SK-N-SH (cell line): ENCODE results near the gene THBS2. TPM values are rescaled to one million over a fixed set of nuclear protein-coding genes. Genes with fewer than 3 reads are reported as not detected.

Experiments
- CTCF ChIA-PET: fragments of 300-600, 350-600 bp; formaldehyde crosslinking; extraction: SDS; loops from one replicate; lab custom pipeline; 2021; lab: Yijun Ruan, JAX
- POLR2A ChIA-PET: fragments of 350-600 bp; sonication (Branson Sonifier 250); formaldehyde crosslinking; extraction: SDS; loops from one replicate; lab custom pipeline; 2020; ENCODE audit warnings: antibody characterized with exemption, inconsistent platforms; lab: Yijun Ruan, JAX
- DNase-seq: peaks from one replicate; pipeline ENCODE4 v3.0.0; 2012
- H2AFZ ChIP-seq: fragments of 200-600 bp; sonication (generic); 2 replicates; pipeline ENCODE4 v1.8.1; 2016; ENCODE audit warnings: antibody characterized with exemption, mild to moderate bottlenecking, low read depth
- H3F3A ChIP-seq: fragments of 200-600 bp; sonication (generic); replicated peaks from 2 replicates; pipeline ENCODE3; 2016; ENCODE audit warnings: antibody characterized with exemption, mild to moderate bottlenecking; ENCODE audit not compliant: insufficient read depth
- H3K27ac ChIP-seq, 2 experiments: fragments of 200-500 bp in 1 of 2; fragments of 200-600 bp in 1 of 2; sonication (Bioruptor generic) in 1 of 2; sonication (generic), shearing (Covaris generic) in 1 of 2; 2 replicates each; pipeline versions ENCODE4 v1.5.1 to v1.6.1; 2014 to 2016; ENCODE audit warnings: low read depth in 2 of 2, inconsistent platforms in 1 of 2, low read length in 1 of 2, mild to moderate bottlenecking in 1 of 2, mixed read lengths in 1 of 2
- H3K27me3 ChIP-seq: fragments of 200-600 bp; sonication (generic), shearing (Covaris generic); 2 replicates; pipeline ENCODE4 v1.6.1; 2016; ENCODE audit warnings: mixed run types; ENCODE audit not compliant: insufficient read depth
- H3K36me3 ChIP-seq, 2 experiments: fragments of 200-500 bp in 1 of 2; fragments of 200-600 bp in 1 of 2; sonication (Bioruptor generic) in 1 of 2; sonication (generic) in 1 of 2; replicated peaks in 1 of 2; 2 replicates each; pipeline versions ENCODE3 to v1.5.1; 2014 to 2016; ENCODE audit warnings: low read length in 1 of 2, mild to moderate bottlenecking in 1 of 2; ENCODE audit not compliant: insufficient read depth in 2 of 2, control insufficient read depth in 1 of 2
- H3K4me1 ChIP-seq, 2 experiments: fragments of 200-500 bp in 1 of 2; fragments of 200-600 bp in 1 of 2; sonication (Bioruptor generic) in 1 of 2; sonication (generic), shearing (Covaris generic) in 1 of 2; 2 replicates each; pipeline versions ENCODE4 v1.5.1 to v1.6.1; 2014 to 2016; ENCODE audit warnings: low read depth in 1 of 2, low read length in 1 of 2, mixed run types in 1 of 2; ENCODE audit not compliant: insufficient read depth in 2 of 2, control insufficient read depth in 1 of 2
- H3K4me2 ChIP-seq: fragments of 200-600 bp; sonication (generic), shearing (Covaris generic); 2 replicates; pipeline ENCODE4 v1.6.1; 2017; ENCODE audit warnings: mixed run types
- H3K4me3 ChIP-seq, 2 experiments: fragments of 200-500 bp in 1 of 2; fragments of 200-600 bp in 1 of 2; sonication (Bioruptor generic) in 1 of 2; sonication (generic), shearing (Covaris generic) in 1 of 2; 2 replicates each; pipeline versions ENCODE4 v1.5.1 to v1.8.1; 2014 to 2016; ENCODE audit warnings: low read depth in 2 of 2, inconsistent platforms in 1 of 2, low read length in 1 of 2, mild to moderate bottlenecking in 1 of 2, mixed read lengths in 1 of 2, moderate library complexity in 1 of 2
- H3K79me2 ChIP-seq: fragments of 200-600 bp; sonication (generic); 2 replicates; pipeline ENCODE4 v1.8.1; 2017; ENCODE audit warnings: mild to moderate bottlenecking; ENCODE audit not compliant: insufficient read depth
- H3K9ac ChIP-seq: fragments of 200-600 bp; sonication (generic); 2 replicates; pipeline ENCODE4 v1.6.1; 2017; ENCODE audit warnings: mixed run types
- H3K9me2 ChIP-seq: fragments of 200-600 bp; sonication (generic); 2 replicates; pipeline ENCODE4 v1.6.1; 2017; ENCODE audit warnings: mixed run types
- H3K9me3 ChIP-seq: fragments of 200-600 bp; sonication (generic); 2 replicates; pipeline ENCODE4 v1.6.1; 2017; ENCODE audit warnings: mixed run types, mild to moderate bottlenecking, moderate library complexity
- H4K20me1 ChIP-seq: fragments of 200-600 bp; sonication (generic); 2 replicates; pipeline ENCODE4 v1.6.1; 2017; ENCODE audit warnings: mild to moderate bottlenecking, mixed run types; ENCODE audit not compliant: insufficient read depth
- EP300 ChIP-seq, 2 experiments: IDR thresholded peaks; 2 replicates each; pipeline versions ENCODE4 v1.4.0 to v1.6.1; 2012; ENCODE audit warnings: borderline replicate concordance in 1 of 2, low read depth in 1 of 2, low read length in 1 of 2
- EZH2phosphoT487 ChIP-seq: fragments of 200-600 bp; sonication (generic); IDR thresholded peaks from 2 replicates; pipeline ENCODE4 v1.6.1; 2017; ENCODE audit warnings: low read depth, mixed run types, mild to moderate bottlenecking, antibody characterized with exemption, moderate library complexity, borderline replicate concordance
- FOSL2 ChIP-seq: IDR thresholded peaks from 2 replicates; pipeline ENCODE4 v1.4.0; 2012; ENCODE audit warnings: low read depth, mild to moderate bottlenecking, moderate library complexity, borderline replicate concordance
- FOXJ3 ChIP-seq: sonication (generic); formaldehyde crosslinking; IDR thresholded peaks from 2 replicates; pipeline ENCODE4 v1.5.1; 2020; ENCODE audit warnings: mild to moderate bottlenecking, missing genetic modification reagents
- FOXM1 ChIP-seq: IDR thresholded peaks from 2 replicates; pipeline ENCODE4 v1.4.0; 2012; ENCODE audit warnings: low read depth, mild to moderate bottlenecking
- GABPA ChIP-seq: IDR thresholded peaks from 2 replicates; pipeline ENCODE4 v1.4.0; 2012; ENCODE audit warnings: low read depth, mild to moderate bottlenecking
- GATA2 ChIP-seq: sonication (generic); formaldehyde crosslinking; IDR thresholded peaks from 2 replicates; pipeline ENCODE4 v1.5.0; 2020; ENCODE audit warnings: mild to moderate bottlenecking, missing genetic modification reagents
- JUND ChIP-seq: IDR thresholded peaks from 2 replicates; pipeline ENCODE4 v1.4.0; 2012
- MXI1 ChIP-seq: IDR thresholded peaks from 2 replicates; pipeline ENCODE4 v1.6.1; 2012; ENCODE audit warnings: mild to moderate bottlenecking, low read depth, low read length, improper control_type of control experiment
- NFIC ChIP-seq: IDR thresholded peaks from 2 replicates; pipeline ENCODE4 v1.4.0; 2012; ENCODE audit warnings: borderline replicate concordance
- RAD21 ChIP-seq: IDR thresholded peaks from 2 replicates; pipeline ENCODE4 v1.6.1; 2012; ENCODE audit warnings: mild to moderate bottlenecking, low read length
- SIN3A ChIP-seq: IDR thresholded peaks from 2 replicates; pipeline ENCODE4 v1.6.1; 2012; ENCODE audit warnings: low read depth, mild to moderate bottlenecking, low read length, moderate library complexity, borderline replicate concordance
- TAF1 ChIP-seq: IDR thresholded peaks from 2 replicates; pipeline ENCODE4 v1.6.1; 2012; ENCODE audit warnings: low read depth, mild to moderate bottlenecking, low read length, moderate library complexity, borderline replicate concordance
- TCF12 ChIP-seq: IDR thresholded peaks from 2 replicates; pipeline ENCODE4 v1.4.0; 2012
- WGBS: methylation state at CpG from one replicate; pipeline ENCODE4 v1.1.6; 2017; ENCODE audit warnings: low lambda C conversion rate; 5-methylcytosine and 5-hydroxymethylcytosine counted together
- polyA plus RNA-seq, 3 experiments: library from polyadenylated mRNA; depleted of rRNA; stranded (reverse); fragments of >200 nt; gene quantifications; 2 replicates each; pipeline ENCODE4 v1.2.3, GENCODE V29; 2012
- TF ChIP-seq, protein P1 (sequence below): IDR thresholded peaks from 2 replicates; pipeline ENCODE4 v1.4.0; 2012; ENCODE audit warnings: low read depth
- TF ChIP-seq, protein P2 (sequence below): fragments of 150-350 bp; IDR thresholded peaks from 2 replicates; pipeline ENCODE4 v1.6.1; 2017; ENCODE audit warnings: antibody characterized with exemption, low read length, low read depth, borderline replicate concordance
- TF ChIP-seq, protein P3 (sequence below): IDR thresholded peaks from 2 replicates; pipeline ENCODE4; 2012

Gene THBS2
- polyA plus RNA-seq, 1 of the 3 experiments (the other 2 are of a cell fraction) = 166 TPM

- H3K27me3 ChIP-seq = no peaks in the 10 kb centered on the region
- H2AFZ ChIP-seq = peak overlapping the region; percentile 7; the same call in 1 of the 2 replicates
- peak; percentile 40 for DNase-seq
- no peaks in the 10 kb centered on the region for H3K79me2 ChIP-seq
- ChIA-PET CTCF (no interaction called here), POLR2A (no interaction called here)
- peaks cover 0 to 8% of the 10 kb centered on the region in 2 experiments; a peak in 2 of 4 replicates for H3K4me1 ChIP-seq
- H3K9me3 ChIP-seq = no peaks in the 10 kb centered on the region
- H4K20me1 ChIP-seq = no peaks in the 10 kb centered on the region
- H3K27ac ChIP-seq = peak overlapping the region in 1 of 2 experiments; percentile 86; a peak in 2 of 4 replicates
- no peak overlapping the region for H3K4me3 ChIP-seq
- H3K4me2 ChIP-seq = peak overlapping the region; percentile 42; the same call in 1 of the 2 replicates
- TF ChIP-seq SIN3A (no peak), NFIC (no peak), RAD21 (no peak), MXI1 (no peak), FOSL2 (no peak), TAF1 (no peak), TCF12 (no peak), EP300 (IDR thresholded peaks at IDR 0.05; ENCODE audit: borderline replicate concordance in 1 of 2, low read depth in 1 of 2, low read length in 1 of 2) (no peak), JUND (no peak), GATA2 (no peak), FOXJ3 (CRISPR knock-in tag) (no peak), EZH2phosphoT487 (no peak), GABPA (no peak)
- TF ChIP-seq, protein P1, sequence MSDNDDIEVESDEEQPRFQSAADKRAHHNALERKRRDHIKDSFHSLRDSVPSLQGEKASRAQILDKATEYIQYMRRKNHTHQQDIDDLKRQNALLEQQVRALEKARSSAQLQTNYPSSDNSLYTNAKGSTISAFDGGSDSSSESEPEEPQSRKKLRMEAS = no peak
- TF ChIP-seq, protein P2, sequence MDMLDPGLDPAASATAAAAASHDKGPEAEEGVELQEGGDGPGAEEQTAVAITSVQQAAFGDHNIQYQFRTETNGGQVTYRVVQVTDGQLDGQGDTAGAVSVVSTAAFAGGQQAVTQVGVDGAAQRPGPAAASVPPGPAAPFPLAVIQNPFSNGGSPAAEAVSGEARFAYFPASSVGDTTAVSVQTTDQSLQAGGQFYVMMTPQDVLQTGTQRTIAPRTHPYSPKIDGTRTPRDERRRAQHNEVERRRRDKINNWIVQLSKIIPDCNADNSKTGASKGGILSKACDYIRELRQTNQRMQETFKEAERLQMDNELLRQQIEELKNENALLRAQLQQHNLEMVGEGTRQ = no peak
- TF ChIP-seq, protein P3, sequence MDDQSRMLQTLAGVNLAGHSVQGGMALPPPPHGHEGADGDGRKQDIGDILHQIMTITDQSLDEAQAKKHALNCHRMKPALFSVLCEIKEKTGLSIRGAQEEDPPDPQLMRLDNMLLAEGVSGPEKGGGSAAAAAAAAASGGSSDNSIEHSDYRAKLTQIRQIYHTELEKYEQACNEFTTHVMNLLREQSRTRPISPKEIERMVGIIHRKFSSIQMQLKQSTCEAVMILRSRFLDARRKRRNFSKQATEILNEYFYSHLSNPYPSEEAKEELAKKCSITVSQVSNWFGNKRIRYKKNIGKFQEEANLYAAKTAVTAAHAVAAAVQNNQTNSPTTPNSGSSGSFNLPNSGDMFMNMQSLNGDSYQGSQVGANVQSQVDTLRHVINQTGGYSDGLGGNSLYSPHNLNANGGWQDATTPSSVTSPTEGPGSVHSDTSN = no peak
- WGBS = 63% methylated on average over 16 of the region's 16 CpGs
- no peaks in the 10 kb centered on the region for H3K36me3 ChIP-seq
- H3F3A ChIP-seq = peaks cover 7% of the 10 kb centered on the region
- H3K9ac ChIP-seq = peak overlapping the region; percentile 53; the same call in 1 of the 2 replicates
- no peaks in the 10 kb centered on the region for H3K9me2 ChIP-seq
These were observed 84.9 kb downstream of the THBS2 start for GRCh38 chr6:169168706-169169105.

DNA sequence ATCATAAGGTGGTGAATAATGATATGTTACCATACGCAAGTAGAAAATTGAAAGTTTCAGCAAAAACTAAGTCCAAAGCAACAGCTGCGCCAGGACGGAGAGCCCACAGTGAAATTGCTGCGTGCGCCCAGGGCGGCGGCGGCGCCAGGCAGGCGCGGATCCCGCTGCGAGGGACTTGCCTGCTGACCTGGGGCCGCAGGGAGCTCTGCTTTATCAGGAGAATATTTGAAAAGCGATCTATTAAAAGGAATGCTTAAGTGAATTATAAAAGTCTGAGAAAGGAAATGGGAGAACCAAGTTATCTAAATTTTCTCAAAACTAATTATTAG is 85.4 kb downstream of the THBS2 start:
- Histone ChIP-seq H3K4me1 (peaks cover 0 to 8% of the 10 kb centered on the region in 2 experiments; a peak in 2 of 4 replicates), H3K27ac (peak overlapping the region in 1 of 2 experiments; percentile 86; a peak in 2 of 4 replicates), H3K79me2 (no peaks in the 10 kb centered on the region), H2AFZ (peak overlapping the region; percentile 7; the same call in 1 of the 2 replicates), H3K27me3 (no peaks in the 10 kb centered on the region), H3F3A (peaks cover 7% of the 10 kb centered on the region), H4K20me1 (no peaks in the 10 kb centered on the region), H3K36me3 (no peaks in the 10 kb centered on the region), H3K4me2 (peak overlapping the region; percentile 22), H3K9me2 (no peaks in the 10 kb centered on the region), H3K4me3 (no peak overlapping the region), H3K9ac (peak overlapping the region; percentile 53), H3K9me3 (no peaks in the 10 kb centered on the region)
- TF ChIP-seq FOXM1 (0 out of 2 replicates have a peak, but pooled peaks have one; percentile 2), GABPA (no peak)
- POLR2A ChIA-PET = no interaction called here
- peak; percentile 53 for DNase-seq
- CTCF ChIA-PET = no interaction called here
- WGBS = 55% methylated on average over 15 of the region's 15 CpGs
